ENCODE data around the gene NRL.

DNA sequence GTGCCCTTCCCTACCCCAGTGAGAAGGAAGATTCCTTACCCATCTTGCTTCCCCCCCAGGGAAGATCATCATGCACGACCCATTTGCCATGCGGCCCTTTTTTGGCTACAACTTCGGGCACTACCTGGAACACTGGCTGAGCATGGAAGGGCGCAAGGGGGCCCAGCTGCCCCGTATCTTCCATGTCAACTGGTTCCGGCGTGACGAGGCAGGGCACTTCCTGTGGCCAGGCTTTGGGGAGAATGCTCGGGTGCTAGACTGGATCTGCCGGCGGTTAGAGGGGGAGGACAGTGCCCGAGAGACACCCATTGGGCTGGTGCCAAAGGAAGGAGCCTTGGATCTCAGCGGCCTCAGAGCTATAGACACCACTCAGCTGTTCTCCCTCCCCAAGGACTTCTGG is 11.3 kb downstream of the NRL start:
- TF ChIP-seq EZH2 (IDR thresholded peaks at IDR 0.05) (no peak), POLR2AphosphoS5 (IDR thresholded peaks at IDR 0.05; ENCODE audit: borderline replicate concordance, low read depth, low read length) (no peak)

All from SK-N-MC (cell line).